Nephron (organoid): ENCODE data around the gene NUP42.

Experiments
- H3K27ac Mint-ChIP-seq, 3 experiments: 2 replicates each; pipeline ENCODE4 v1.8.0; 2020; ENCODE audit warnings: mixed read lengths in 3 of 3, mild to moderate bottlenecking in 2 of 3, moderate library complexity in 1 of 3
- H3K27me3 Mint-ChIP-seq: 2 replicates; pipeline ENCODE4 v1.8.0; 2021; ENCODE audit warnings: low read depth, mild to moderate bottlenecking, moderate library complexity, mixed read lengths
- H3K36me3 Mint-ChIP-seq: 2 replicates; pipeline ENCODE4 v1.8.0; 2020; ENCODE audit warnings: low read depth, mixed read lengths
- H3K4me1 Mint-ChIP-seq: 2 replicates; pipeline ENCODE4 v1.8.0; 2020; ENCODE audit warnings: mixed read lengths
- H3K4me3 Mint-ChIP-seq, 3 experiments: 2 replicates each; pipeline ENCODE4 v1.8.0; 2020; ENCODE audit warnings: mild to moderate bottlenecking in 3 of 3, mixed read lengths in 3 of 3, moderate library complexity in 2 of 3
- H3K9me3 Mint-ChIP-seq: 2 replicates; pipeline ENCODE4 v1.8.0; 2020; ENCODE audit warnings: mixed read lengths
- CTCF ChIP-seq, 3 experiments: fragments of 200-600 bp; sonication (generic); IDR thresholded peaks; one replicate each; pipeline ENCODE4 v1.5.0; 2021; ENCODE audit warnings: antibody characterized with exemption in 3 of 3; ENCODE audit not compliant: unreplicated experiment in 3 of 3

Gene NUP42

GRCh38 chr7:23205909-23206767, 24.3 kb downstream of the NUP42 start:
- no peak for TF ChIP-seq CTCF (IDR thresholded peaks at IDR 0.05; ENCODE audit: unreplicated experiment in 3 of 3)
- peak overlapping the region; percentile 66 to 84 (median 78) for H3K27ac Mint-ChIP-seq

GRCh38 chr7:23207021-23207420, 25.2 kb downstream of the NUP42 start:
- peak overlapping the region in 1 of 3 experiments; percentile 17 for H3K4me3 Mint-ChIP-seq
- TF ChIP-seq CTCF (IDR thresholded peaks at IDR 0.05; ENCODE audit: unreplicated experiment in 3 of 3) = no peak
- peaks cover 31% of the 10 kb centered on the region for H3K4me1 Mint-ChIP-seq
- peaks cover 3% of the 10 kb centered on the region for H3K27me3 Mint-ChIP-seq
- H3K9me3 Mint-ChIP-seq = no peaks in the 10 kb centered on the region
- peaks cover 25% of the 10 kb centered on the region for H3K36me3 Mint-ChIP-seq
- peak overlapping the region; percentile 66 to 84 (median 76) for H3K27ac Mint-ChIP-seq

More at GRCh38 chr7:23205909-23206767, 24.3 kb downstream of the NUP42 start:
- peaks cover 24% of the 10 kb centered on the region for H3K4me1 Mint-ChIP-seq
- H3K36me3 Mint-ChIP-seq = peaks cover 34% of the 10 kb centered on the region
- H3K9me3 Mint-ChIP-seq = no peaks in the 10 kb centered on the region
- peak overlapping the region in 1 of 3 experiments; percentile 62 for H3K4me3 Mint-ChIP-seq
- no peaks in the 10 kb centered on the region for H3K27me3 Mint-ChIP-seq

- Mint-ChIP-seq H3K27ac (no peak overlapping the region), H3K27me3 (peaks cover 3% of the 10 kb centered on the region), H3K36me3 (peaks cover 21% of the 10 kb centered on the region), H3K4me3 (no peak overlapping the region), H3K9me3 (no peaks in the 10 kb centered on the region), H3K4me1 (peaks cover 34% of the 10 kb centered on the region)
- no peak for TF ChIP-seq CTCF (IDR thresholded peaks at IDR 0.05; ENCODE audit: unreplicated experiment in 3 of 3)
These were observed 26.0 kb downstream of the NUP42 start for GRCh38 chr7:23207884-23208283.

GRCh38 chr7:23208316-23208715, 26.5 kb downstream of the NUP42 start:
- H3K36me3 Mint-ChIP-seq = peaks cover 18% of the 10 kb centered on the region
- H3K4me1 Mint-ChIP-seq = peaks cover 32% of the 10 kb centered on the region
- H3K27ac Mint-ChIP-seq = no peak overlapping the region
- TF ChIP-seq CTCF (IDR thresholded peaks at IDR 0.05; ENCODE audit: unreplicated experiment in 3 of 3) = no peak
- H3K4me3 Mint-ChIP-seq = no peak overlapping the region
- no peaks in the 10 kb centered on the region for H3K9me3 Mint-ChIP-seq
- H3K27me3 Mint-ChIP-seq = peaks cover 3% of the 10 kb centered on the region

GRCh38 chr7:23210506-23210905, 28.7 kb downstream of the NUP42 start:
- no peaks in the 10 kb centered on the region for H3K9me3 Mint-ChIP-seq
- peaks cover 3% of the 10 kb centered on the region for H3K27me3 Mint-ChIP-seq
- no peak overlapping the region for H3K4me3 Mint-ChIP-seq
- no peak for TF ChIP-seq CTCF (IDR thresholded peaks at IDR 0.05; ENCODE audit: unreplicated experiment in 3 of 3)
- H3K36me3 Mint-ChIP-seq = peaks cover 6% of the 10 kb centered on the region
- H3K4me1 Mint-ChIP-seq = peaks cover 30% of the 10 kb centered on the region
- H3K27ac Mint-ChIP-seq = peak overlapping the region in 2 of 3 experiments; percentile 95 to 96
